ENCODE results near the gene ADAMTS13. TPM values are rescaled to one million over a fixed set of nuclear protein-coding genes. Genes with fewer than 3 reads are reported as not detected.
A peak's percentile ranks its signal among the peaks of the same experiment; 100 is the strongest.

ADAMTS13 gene
- total RNA-seq, 1 donor from 2014 or later, result 2.0 TPM

DNA sequence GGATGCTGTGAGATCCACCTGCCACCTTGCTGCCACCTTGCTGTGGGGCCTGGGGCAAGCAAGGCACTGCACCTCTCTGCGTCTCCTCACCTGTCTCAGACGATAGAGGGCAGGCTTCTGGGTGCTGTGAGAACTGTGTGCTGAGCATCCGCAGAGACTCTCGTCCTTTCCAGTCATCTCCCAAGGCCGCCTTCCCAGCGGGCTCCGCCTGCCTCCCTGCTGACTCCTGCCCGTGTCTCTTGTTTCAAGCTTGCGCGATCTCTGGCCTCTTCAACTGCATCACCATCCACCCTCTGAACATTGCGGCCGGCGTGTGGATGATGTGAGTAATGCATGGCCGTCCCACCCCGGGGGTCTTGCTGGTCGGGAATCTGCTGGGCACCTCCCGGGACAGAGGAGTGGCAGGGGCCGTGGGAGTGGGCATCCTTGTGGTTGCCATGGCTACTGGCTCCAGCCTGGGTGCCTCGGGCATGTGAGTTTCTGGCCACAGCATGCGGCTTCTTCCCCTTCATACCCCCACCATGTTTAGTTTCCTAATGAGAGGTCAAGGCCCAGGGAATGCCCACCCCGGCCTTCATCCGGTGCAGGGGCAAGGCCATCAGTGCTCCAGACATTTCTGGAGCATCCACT is 41.2 kb downstream of the ADAMTS13 start:
- Histone ChIP-seq H3K36me3 (peaks cover 10% of the 10 kb centered on the region), H3K27me3 (no peaks in the 10 kb centered on the region), H3K4me1 (peaks cover 13% of the 10 kb centered on the region), H3K27ac (no peak overlapping the region), H3K9me3 (no peaks in the 10 kb centered on the region), H3K4me3 (no peak overlapping the region)
- no peak for DNase-seq
- no peak for ATAC-seq
- TF ChIP-seq, protein P1, sequence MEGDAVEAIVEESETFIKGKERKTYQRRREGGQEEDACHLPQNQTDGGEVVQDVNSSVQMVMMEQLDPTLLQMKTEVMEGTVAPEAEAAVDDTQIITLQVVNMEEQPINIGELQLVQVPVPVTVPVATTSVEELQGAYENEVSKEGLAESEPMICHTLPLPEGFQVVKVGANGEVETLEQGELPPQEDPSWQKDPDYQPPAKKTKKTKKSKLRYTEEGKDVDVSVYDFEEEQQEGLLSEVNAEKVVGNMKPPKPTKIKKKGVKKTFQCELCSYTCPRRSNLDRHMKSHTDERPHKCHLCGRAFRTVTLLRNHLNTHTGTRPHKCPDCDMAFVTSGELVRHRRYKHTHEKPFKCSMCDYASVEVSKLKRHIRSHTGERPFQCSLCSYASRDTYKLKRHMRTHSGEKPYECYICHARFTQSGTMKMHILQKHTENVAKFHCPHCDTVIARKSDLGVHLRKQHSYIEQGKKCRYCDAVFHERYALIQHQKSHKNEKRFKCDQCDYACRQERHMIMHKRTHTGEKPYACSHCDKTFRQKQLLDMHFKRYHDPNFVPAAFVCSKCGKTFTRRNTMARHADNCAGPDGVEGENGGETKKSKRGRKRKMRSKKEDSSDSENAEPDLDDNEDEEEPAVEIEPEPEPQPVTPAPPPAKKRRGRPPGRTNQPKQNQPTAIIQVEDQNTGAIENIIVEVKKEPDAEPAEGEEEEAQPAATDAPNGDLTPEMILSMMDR (IDR thresholded peaks at IDR 0.05), result no peak
- intact Hi-C loops (cut with DNase I), result no loop called here

DNA sequence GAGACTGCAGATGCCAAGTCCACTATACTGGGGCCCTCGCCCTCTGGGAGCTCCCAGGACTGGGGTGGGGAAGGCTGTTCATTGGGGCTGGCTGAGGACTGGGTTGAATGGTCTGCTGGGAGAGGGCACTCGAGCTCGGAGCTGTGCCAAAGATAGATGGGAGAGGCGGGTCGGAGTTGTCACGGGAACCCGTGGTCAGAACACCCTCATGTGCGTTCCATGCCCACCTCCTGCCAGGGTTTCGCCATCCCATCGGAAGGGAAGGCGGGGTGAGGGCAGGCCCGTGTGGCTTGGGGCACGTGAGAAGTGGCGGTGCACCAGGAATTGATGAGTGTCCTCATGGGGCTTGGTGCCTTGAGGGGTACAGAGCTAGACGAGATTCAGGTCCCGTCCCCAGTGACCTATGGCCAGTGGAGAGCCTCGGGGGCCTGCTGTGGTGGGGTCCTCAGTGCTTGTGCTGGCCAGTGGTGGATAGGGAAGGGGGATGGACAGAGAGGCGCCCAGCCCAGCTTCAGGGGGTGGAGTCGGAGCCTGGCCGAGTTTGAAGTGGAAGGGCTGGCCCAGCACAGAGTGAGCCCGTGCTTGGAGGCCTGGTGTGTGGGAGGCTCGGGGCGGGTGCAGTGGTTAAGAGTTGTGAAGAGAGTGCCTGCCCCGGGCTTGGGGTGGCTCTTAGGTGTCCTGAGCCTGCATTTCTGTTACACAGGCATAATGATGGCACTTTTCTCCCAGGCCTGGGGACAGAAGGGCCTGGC is 41.9 kb downstream of the ADAMTS13 start:
- no peaks in the 10 kb centered on the region for H3K9me3 ChIP-seq
- ATAC-seq, result peak; percentile 60
- TF ChIP-seq, protein P1 (IDR thresholded peaks at IDR 0.05), result no peak
- no peak overlapping the region for H3K4me3 ChIP-seq
- peak; percentile 90 for DNase-seq
- H3K27me3 ChIP-seq, result no peaks in the 10 kb centered on the region
- H3K36me3 ChIP-seq, result peaks cover 10% of the 10 kb centered on the region
- intact Hi-C loops (cut with DNase I), result no loop called here
- H3K27ac ChIP-seq, result no peak overlapping the region
- peaks cover 10% of the 10 kb centered on the region for H3K4me1 ChIP-seq

DNA sequence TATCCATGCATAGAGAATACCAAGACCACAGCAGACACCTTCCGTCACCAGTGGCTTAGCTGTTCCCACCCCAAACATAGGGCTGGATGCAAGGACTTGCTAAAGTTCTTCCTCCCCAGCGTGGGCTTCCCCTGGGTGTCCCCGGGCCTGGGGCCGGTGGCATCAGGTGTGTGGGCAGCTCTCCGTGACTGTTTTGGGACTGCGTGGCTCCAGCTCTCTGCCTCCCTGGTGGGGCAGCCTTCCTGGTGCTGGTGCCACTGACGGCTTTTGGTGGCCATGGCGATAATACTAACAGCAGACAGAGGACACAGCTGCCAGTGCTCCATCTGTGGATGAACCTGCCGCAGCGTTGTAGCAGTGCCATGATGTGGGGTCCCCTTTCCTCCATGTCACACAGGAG is 42.5 kb downstream of the ADAMTS13 start:
- H3K27me3 ChIP-seq, result no peaks in the 10 kb centered on the region
- H3K9me3 ChIP-seq, result no peaks in the 10 kb centered on the region
- peaks cover 10% of the 10 kb centered on the region for H3K36me3 ChIP-seq
- ATAC-seq, result no peak
- H3K4me1 ChIP-seq, result peaks cover 6% of the 10 kb centered on the region
- intact Hi-C loops (cut with DNase I), result no loop called here
- TF ChIP-seq, protein P1 (IDR thresholded peaks at IDR 0.05), result no peak
- no peak for DNase-seq
- H3K27ac ChIP-seq, result no peak overlapping the region
- H3K4me3 ChIP-seq, result no peak overlapping the region

DNA sequence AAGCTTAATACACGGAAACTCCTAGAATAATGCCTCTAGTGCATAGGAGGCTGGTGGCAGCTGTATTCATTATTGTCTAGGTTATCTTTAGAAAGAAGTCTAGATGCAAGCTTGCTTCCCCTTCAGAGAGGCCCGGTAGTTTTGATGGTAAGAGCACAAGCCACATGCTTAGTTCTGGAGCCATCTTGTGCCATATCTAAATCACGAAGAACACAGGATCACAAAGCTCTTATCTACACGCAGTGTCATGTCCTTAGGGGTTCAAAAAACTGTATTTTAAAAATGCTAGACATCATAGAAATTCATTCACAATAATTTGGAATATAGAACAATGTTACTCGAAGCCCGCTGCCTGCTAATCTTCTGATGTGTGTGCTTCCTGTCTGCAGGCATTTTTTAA is 43.8 kb downstream of the ADAMTS13 start:
- TF ChIP-seq, protein P1 (IDR thresholded peaks at IDR 0.05), result no peak

DNA sequence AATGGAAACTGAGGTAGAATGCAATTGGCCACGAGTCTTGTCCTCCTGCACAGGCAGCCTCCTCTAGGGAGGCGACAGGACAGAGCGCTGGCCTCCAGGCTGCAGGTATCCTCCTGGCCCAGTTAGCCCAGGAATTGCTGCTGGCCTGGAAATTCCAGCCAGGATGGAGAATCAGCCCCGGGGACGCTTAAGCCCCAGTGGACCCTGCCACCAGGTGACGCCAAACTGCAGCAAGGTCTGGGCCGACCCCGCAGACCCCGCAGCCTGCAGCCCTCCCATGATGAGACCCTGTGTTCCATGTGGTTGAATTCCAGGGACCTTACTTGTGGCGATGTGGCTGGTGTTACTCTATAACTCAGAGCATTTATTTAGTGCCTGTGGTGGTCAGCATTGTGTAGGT is 44.9 kb downstream of the ADAMTS13 start:
- TF ChIP-seq, protein P1 (IDR thresholded peaks at IDR 0.05), result no peak
- ATAC-seq (no peak), DNase-seq (no peak)
- Histone ChIP-seq H3K27ac (no peak overlapping the region), H3K36me3 (peaks cover 10% of the 10 kb centered on the region), H3K4me1 (no peaks in the 10 kb centered on the region), H3K9me3 (no peaks in the 10 kb centered on the region), H3K4me3 (no peak overlapping the region), H3K27me3 (no peaks in the 10 kb centered on the region)
- intact Hi-C loops (cut with DNase I), result no loop called here

More for the DNA sequence above, 43.8 kb downstream of the ADAMTS13 start:
- Histone ChIP-seq H3K4me1 (peaks cover 4% of the 10 kb centered on the region), H3K9me3 (no peaks in the 10 kb centered on the region), H3K27me3 (no peaks in the 10 kb centered on the region), H3K4me3 (no peak overlapping the region), H3K36me3 (peaks cover 10% of the 10 kb centered on the region), H3K27ac (no peak overlapping the region)
- DNase-seq, result no peak
- intact Hi-C loops (cut with DNase I), result no loop called here
- no peak for ATAC-seq

All from upper lobe of right lung (tissue), 1 donor.